WTC11 (cell line): Measurements from ENCODE around the gene ADAMTS7.

ENCODE experiments used
- CREB1 ChIP-seq: sonication (generic); formaldehyde crosslinking; IDR thresholded peaks from 2 replicates; pipeline ENCODE4 v1.8.0; 2023; ENCODE audit warnings: mild to moderate bottlenecking, missing genetic modification reagents
- CTCF ChIP-seq: fragments of 200-600 bp; IDR thresholded peaks from 2 replicates; pipeline ENCODE4 v1.8.0; 2022; ENCODE audit warnings: antibody characterized with exemption
- E2F5 ChIP-seq: sonication (generic); formaldehyde crosslinking; IDR thresholded peaks from 2 replicates; pipeline ENCODE4 v1.8.1; 2022; ENCODE audit warnings: mild to moderate bottlenecking, moderate library complexity, missing genetic modification reagents
- ELF4 ChIP-seq: sonication (generic); formaldehyde crosslinking; IDR thresholded peaks from 2 replicates; pipeline ENCODE4 v1.8.1; 2022; ENCODE audit warnings: low read depth, mild to moderate bottlenecking, moderate library complexity, missing genetic modification reagents
- ESRRA ChIP-seq: sonication (generic); formaldehyde crosslinking; IDR thresholded peaks from 2 replicates; pipeline ENCODE4 v1.8.1; 2022; ENCODE audit warnings: mild to moderate bottlenecking, missing genetic modification reagents, borderline replicate concordance
- ETV6 ChIP-seq: sonication (generic); formaldehyde crosslinking; IDR thresholded peaks from 2 replicates; pipeline ENCODE4 v1.8.1; 2022; ENCODE audit warnings: mild to moderate bottlenecking, missing genetic modification reagents
- FOXJ3 ChIP-seq: sonication (generic); formaldehyde crosslinking; IDR thresholded peaks from 2 replicates; pipeline ENCODE4 v1.9.0; 2021; ENCODE audit warnings: missing genetic modification reagents, mild to moderate bottlenecking, borderline replicate concordance
- FOXP1 ChIP-seq: sonication (generic); formaldehyde crosslinking; IDR thresholded peaks from 2 replicates; pipeline ENCODE4 v1.8.0; 2022; ENCODE audit warnings: missing genetic modification reagents, mild to moderate bottlenecking, moderate library complexity, borderline replicate concordance
- MAX ChIP-seq: sonication (generic); formaldehyde crosslinking; IDR thresholded peaks from 2 replicates; pipeline ENCODE4 v1.8.0; 2022; ENCODE audit warnings: mild to moderate bottlenecking, missing genetic modification reagents
- RELA ChIP-seq: sonication (generic); formaldehyde crosslinking; IDR thresholded peaks from 2 replicates; pipeline ENCODE4 v1.8.1; 2022; ENCODE audit warnings: missing genetic modification reagents, mild to moderate bottlenecking, borderline replicate concordance
- ZNF396 ChIP-seq: fragments of 250-450 bp; sonication (Bioruptor Pico); IDR thresholded peaks from 2 replicates; pipeline ENCODE4 v1.8.0; 2021; ENCODE audit warnings: mild to moderate bottlenecking, moderate library complexity, borderline replicate concordance
- TF ChIP-seq, protein P1 (sequence below): sonication (generic); formaldehyde crosslinking; IDR thresholded peaks from 2 replicates; pipeline ENCODE4 v1.8.1; 2023; ENCODE audit warnings: mild to moderate bottlenecking, missing genetic modification reagents, moderate library complexity
- TF ChIP-seq, protein P2 (sequence below): sonication (generic); formaldehyde crosslinking; IDR thresholded peaks from 2 replicates; pipeline ENCODE4 v1.8.0; 2022; ENCODE audit warnings: mild to moderate bottlenecking, missing genetic modification reagents

DNA sequence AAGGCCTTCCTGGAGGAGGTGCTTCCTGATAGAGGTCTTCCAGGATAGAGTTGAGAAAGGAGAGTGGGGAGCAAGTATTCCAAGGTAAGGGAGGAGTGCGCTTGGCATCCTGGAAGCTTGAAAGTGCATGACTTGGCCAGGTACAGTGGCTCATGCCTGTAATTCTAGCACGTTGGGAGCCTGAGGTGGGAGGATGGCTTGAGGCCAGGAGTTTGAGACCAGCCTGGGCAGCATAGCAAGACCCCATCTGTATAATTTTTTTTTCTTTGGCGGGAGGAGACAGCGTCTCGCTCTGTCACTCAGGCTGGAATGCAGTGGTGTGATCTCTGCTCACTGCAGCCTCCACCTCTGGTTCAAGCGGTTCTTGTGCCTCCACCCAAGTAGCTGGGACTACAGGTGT, 42.2 kb upstream of the ADAMTS7 start:
- TF ChIP-seq CTCF, result no peak
- no peak for TF ChIP-seq ELF4 (CRISPR knock-in tag)
- no peak for TF ChIP-seq MAX (CRISPR knock-in tag)
- TF ChIP-seq FOXP1, result no peak
- TF ChIP-seq, protein P1, sequence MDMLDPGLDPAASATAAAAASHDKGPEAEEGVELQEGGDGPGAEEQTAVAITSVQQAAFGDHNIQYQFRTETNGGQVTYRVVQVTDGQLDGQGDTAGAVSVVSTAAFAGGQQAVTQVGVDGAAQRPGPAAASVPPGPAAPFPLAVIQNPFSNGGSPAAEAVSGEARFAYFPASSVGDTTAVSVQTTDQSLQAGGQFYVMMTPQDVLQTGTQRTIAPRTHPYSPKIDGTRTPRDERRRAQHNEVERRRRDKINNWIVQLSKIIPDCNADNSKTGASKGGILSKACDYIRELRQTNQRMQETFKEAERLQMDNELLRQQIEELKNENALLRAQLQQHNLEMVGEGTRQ, result no peak
- no peak for TF ChIP-seq ESRRA (CRISPR knock-in tag)
- TF ChIP-seq CREB1, result no peak
- no peak for TF ChIP-seq FOXJ3 (CRISPR knock-in tag)
- TF ChIP-seq E2F5 (CRISPR knock-in tag), result no peak
- no peak for TF ChIP-seq ETV6 (CRISPR knock-in tag)
- TF ChIP-seq, protein P2, sequence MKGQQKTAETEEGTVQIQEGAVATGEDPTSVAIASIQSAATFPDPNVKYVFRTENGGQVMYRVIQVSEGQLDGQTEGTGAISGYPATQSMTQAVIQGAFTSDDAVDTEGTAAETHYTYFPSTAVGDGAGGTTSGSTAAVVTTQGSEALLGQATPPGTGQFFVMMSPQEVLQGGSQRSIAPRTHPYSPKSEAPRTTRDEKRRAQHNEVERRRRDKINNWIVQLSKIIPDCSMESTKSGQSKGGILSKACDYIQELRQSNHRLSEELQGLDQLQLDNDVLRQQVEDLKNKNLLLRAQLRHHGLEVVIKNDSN (CRISPR knock-in tag), result no peak
- TF ChIP-seq ZNF396 (CRISPR knock-in tag), result no peak
- no peak for TF ChIP-seq RELA (CRISPR knock-in tag)
